ENCODE results near the gene SH3GL1.

Gene SH3GL1

DNA sequence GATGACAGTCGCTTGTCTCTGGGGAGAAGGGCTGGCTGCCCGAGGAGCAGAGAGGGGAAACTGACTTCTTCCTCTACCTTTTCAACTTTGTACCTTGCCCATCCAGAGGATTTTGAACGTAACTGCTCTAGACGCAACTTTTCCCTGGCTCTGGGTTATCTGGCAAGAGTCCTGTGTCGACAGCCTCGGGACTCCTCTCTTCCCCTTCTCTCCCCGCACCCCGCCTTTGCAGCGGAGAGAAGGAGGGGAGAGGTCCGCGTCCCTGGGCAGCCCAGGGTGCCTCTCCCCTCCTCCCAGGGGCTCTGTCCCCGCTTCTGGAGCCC is 574 bp downstream of the SH3GL1 start:
- no peak for DNase-seq (ENCODE audit: extremely low read depth, low read depth)
- TF ChIP-seq, protein P1, sequence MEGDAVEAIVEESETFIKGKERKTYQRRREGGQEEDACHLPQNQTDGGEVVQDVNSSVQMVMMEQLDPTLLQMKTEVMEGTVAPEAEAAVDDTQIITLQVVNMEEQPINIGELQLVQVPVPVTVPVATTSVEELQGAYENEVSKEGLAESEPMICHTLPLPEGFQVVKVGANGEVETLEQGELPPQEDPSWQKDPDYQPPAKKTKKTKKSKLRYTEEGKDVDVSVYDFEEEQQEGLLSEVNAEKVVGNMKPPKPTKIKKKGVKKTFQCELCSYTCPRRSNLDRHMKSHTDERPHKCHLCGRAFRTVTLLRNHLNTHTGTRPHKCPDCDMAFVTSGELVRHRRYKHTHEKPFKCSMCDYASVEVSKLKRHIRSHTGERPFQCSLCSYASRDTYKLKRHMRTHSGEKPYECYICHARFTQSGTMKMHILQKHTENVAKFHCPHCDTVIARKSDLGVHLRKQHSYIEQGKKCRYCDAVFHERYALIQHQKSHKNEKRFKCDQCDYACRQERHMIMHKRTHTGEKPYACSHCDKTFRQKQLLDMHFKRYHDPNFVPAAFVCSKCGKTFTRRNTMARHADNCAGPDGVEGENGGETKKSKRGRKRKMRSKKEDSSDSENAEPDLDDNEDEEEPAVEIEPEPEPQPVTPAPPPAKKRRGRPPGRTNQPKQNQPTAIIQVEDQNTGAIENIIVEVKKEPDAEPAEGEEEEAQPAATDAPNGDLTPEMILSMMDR (IDR thresholded peaks at IDR 0.05; ENCODE audit: low read depth, low read length, missing control alignments), result no peak
- H3K4me3 ChIP-seq (replicated peaks; ENCODE audit: low read depth, low read length), result peak overlapping the region; percentile 80

DNA sequence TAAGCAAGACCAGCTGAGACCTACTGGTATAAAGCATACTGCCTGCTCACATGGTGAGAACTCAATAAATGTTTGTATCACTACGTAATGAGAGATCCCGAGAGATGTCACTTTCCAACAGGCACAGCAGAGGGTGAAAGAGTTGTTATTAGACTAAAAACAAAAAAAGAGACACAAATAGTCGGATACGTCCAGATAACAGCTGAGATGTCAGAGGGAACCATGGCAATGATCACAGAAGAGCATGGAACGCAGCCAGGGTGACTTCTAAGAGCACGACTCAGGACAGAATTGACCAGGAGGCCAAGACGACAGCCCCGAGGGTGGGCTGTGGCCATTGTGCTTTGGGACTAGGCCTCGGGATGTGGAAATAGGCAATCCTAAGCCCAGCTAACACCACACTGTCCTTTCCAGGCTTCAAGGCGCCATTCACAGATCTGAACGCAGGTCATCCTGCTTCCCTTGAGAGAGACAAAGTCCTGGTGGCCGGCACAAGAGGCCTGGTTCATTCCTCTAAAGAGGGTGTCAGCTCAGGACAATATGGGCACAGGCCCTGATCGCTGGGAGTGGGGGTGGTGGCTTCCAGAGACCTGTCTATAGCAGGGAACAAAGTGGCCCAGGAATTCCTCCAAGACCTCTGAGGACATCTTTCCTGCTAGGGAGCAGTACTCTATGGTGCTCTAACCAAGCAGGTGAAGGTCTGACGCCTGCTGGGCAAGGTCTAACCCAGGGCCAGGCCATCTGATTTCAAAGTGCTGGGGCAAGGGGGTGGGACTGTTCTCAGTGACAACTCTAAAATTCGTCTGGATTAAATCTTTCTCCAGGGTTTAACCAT is 3.2 kb downstream of the SH3GL1 start:
- TF ChIP-seq, protein P1 (IDR thresholded peaks at IDR 0.05; ENCODE audit: low read depth, low read length, missing control alignments), result no peak
- H3K4me3 ChIP-seq (replicated peaks; ENCODE audit: low read depth, low read length), result 0 out of 2 replicates have a peak overlapping the region, but pooled peaks have one; percentile 2
- DNase-seq (ENCODE audit: extremely low read depth, low read depth), result no peak

DNA sequence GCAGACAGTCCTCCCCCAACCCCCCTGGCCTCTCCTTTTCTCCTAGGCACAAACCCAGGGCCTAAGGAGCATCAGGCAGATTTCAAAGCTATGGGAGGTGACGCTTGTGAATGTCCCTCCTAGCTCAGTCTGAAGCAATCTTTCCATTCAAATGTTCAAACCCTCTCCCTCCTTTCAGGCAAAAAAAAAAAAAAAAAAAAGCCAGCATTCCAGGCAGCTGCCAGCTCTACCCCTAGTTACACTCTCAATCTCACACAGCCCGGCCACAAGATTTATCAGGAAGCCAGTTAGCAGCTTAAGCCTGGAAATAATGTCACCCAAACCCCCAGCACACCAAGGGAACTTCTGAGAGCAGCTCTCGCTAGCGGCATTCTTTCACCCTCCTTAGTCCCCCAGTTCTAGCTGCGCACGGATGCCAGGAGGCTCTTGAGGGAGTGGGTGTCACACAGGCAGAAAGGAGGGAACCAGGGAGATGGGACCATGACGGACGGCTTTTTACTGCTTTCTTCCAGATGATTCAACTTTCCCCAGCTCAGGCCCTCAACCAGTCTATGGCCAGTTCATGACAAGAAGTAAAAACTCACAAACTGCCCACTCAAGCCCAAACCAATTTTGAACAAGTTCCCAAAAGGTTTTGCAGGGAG is 6.3 kb downstream of the SH3GL1 start:
- no peak for DNase-seq (ENCODE audit: extremely low read depth, low read depth)
- TF ChIP-seq, protein P1 (IDR thresholded peaks at IDR 0.05; ENCODE audit: low read depth, low read length, missing control alignments), result no peak
- H3K4me3 ChIP-seq (replicated peaks; ENCODE audit: low read depth, low read length), result no peak overlapping the region

DNA sequence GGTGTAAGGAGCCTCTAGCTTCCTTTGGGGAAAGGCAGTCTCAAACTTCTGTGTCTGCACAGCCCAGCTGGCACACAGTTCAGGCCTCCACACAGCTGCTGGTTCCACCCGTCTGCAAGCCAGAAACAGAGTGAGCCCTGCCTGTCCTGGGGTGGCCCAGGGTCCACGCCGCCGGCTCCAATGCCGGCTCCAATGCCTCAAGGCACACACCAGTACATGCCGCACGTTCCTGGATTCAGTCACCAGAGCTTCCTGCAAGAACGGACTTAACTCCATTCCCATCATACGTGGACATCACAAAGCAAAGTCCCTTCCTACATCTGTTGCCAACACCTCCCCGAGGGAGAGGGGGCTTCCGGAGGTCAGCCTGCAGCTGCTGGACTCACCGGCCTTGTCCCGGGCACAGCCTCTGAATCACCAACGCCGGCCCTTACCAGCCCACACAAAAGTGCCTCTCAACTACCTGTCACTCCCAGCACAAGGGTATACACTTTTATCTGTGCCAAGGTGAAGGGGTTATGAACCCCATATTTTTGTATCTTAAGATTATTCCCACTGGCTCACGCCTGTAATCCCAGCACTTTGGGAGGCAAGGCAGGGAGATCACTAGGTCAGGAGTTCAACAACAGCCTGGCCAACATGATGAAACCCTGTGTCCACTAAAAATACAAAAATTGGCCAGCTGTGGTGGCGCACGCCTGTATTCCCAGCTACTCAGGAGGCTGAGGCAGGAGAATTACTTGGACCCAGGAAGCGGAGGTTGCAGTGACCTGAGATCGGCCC is 8.5 kb downstream of the SH3GL1 start:
- DNase-seq (ENCODE audit: extremely low read depth, low read depth), result no peak
- TF ChIP-seq, protein P1 (IDR thresholded peaks at IDR 0.05; ENCODE audit: low read depth, low read length, missing control alignments), result no peak
- peak overlapping the region; percentile 8 for H3K4me3 ChIP-seq (replicated peaks; ENCODE audit: low read depth, low read length)

DNA sequence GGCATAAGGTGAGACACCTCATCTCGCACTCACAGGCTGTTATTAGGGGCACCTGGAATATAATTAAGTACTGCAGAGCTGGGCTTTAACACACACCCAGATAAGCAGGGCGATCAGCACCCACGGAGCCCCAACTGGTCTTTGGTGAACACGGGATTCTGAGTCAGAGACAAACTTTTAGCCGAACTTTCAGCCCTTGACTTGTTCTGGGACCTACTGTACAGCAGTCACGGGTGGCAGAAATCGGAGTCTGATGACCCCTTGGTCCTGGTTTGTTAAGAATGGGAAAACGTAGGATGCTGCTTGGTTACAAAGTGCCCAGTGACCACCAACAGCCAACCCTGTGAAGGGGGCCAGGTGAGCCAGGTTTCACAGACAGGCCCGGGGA is 9.0 kb downstream of the SH3GL1 start:
- TF ChIP-seq, protein P1 (IDR thresholded peaks at IDR 0.05; ENCODE audit: low read depth, low read length, missing control alignments), result no peak
- H3K4me3 ChIP-seq (replicated peaks; ENCODE audit: low read depth, low read length), result peak overlapping the region; percentile 8
- DNase-seq (ENCODE audit: extremely low read depth, low read depth), result no peak

DNA sequence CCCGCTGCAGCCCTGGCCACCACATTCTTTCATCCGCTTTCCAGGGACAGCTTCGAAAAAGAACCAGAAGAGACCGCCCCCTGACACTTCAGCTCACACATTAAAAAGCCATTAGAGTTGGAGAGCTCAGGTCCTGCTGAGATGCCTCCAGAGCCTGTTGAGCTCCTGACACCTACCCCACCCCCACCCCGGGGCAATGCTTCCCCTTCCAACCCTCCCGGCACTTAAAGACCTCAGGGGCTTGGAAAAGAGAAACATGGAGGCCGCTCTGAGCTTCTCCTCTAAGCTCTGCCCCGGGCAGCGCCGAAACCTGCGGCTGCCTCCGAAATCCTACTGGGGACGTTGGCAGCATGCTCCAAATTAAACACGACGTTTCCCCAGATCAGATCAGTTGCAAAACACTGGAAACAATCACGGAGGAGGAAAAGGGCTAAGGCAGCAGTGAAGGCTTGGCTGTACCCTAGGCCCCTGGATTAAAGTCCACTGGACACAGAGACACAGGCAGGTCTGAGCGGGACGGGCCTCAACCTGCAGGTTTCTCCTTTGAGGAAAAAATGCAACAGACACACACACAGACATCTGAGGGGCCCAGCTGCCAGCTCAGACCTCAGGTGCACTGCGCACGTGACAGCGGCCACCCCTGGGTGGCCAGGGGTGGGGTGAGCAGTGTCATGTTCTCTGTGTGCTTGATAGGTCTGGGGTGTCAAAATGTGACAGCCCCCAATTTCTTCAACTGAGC is 9.6 kb downstream of the SH3GL1 start:
- H3K4me3 ChIP-seq (replicated peaks; ENCODE audit: low read depth, low read length), result peak overlapping the region; percentile 19
- TF ChIP-seq, protein P1 (IDR thresholded peaks at IDR 0.05; ENCODE audit: low read depth, low read length, missing control alignments), result no peak
- DNase-seq (ENCODE audit: extremely low read depth, low read depth), result no peak

Data from HFF-Myc (cell line).